Measurements from ENCODE around the gene GLP1R. TPM values are rescaled to one million over a fixed set of nuclear protein-coding genes. Genes with fewer than 3 reads are reported as not detected.

GLP1R gene
- total RNA-seq, 1 experiment from 2014 or later = not detected

DNA sequence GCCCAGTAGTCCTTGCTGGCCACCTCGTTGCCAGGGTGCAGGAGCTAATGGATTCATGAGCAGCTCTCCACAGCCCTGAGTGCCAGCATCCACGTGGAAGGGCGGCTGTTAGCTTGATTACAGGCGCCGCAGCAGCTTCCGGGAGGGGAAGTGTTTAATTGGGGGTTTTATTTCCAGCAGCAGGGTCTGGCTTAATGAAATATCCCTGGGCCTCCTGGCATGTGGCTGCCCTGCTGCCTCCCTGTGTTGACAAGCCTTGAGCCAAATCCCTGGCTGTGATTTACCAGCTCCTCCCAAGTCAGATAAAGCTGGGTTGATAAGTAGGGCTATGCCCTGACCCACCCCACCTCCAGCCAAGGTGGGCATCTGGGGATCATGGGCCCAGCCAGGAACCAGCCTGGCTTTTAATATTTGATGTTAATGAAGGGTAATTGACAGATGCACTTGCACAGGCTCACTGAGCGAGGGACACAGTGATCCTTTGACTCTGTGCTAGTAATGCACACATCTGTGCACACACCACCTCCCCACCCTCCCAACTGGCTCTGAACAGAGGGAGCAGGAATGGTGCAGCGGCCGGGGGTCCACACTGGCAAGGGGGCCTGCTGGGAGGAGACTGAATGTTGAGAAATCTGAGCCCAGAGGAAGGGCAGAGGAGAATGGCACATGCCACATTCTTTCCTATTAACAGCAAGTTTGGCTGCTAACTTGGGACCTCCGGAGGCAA, 13.6 kb downstream of the GLP1R start:
- H3K27me3 ChIP-seq (ENCODE audit: control insufficient read depth, insufficient read depth, low read length) = peaks cover 2% of the 10 kb centered on the region
- ATAC-seq = no peak
- no TSS peak for BruUV-seq (replicated peaks)

DNA sequence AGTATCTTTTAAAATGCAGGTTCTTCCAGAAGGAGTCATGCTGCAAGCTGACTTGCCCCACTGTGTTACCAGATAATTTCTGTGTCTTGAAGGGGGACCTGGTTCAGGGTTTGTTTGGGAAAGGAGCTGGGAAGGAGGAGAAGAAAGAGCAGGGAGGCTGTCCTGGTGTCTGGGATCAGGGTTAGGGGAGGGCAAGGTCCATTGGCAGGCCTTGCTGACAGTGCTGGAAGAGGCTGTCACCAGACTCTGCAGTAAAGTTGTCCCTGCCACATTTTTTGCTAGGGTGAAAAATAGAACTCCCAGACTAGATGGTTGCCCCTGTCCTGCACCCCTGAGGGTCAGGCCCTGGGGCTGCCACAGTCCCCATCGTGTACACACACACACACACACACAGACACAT, 14.9 kb downstream of the GLP1R start:
- no peak overlapping the region for H3K4me3 ChIP-seq (ENCODE audit: low read depth in 2 of 2, low read length in 2 of 2)
- H3K36me3 ChIP-seq (ENCODE audit: control insufficient read depth, insufficient read depth, low read length) = no peaks in the 10 kb centered on the region
- POLR2A ChIA-PET = no interaction called here
- no peaks in the 10 kb centered on the region for H3K9me3 ChIP-seq (ENCODE audit: control insufficient read depth, insufficient read depth, low read depth, low read length)
- intact Hi-C loops (cut with micrococcal nuclease; ENCODE audit: unreplicated experiment) (no loop called here), in situ Hi-C loops (cut with HindIII; ENCODE audit: low pct_unique_long_range_greater_than_20kb, low sequenced_read_pairs) (no loop called here)
- no peak overlapping the region for H3K27ac ChIP-seq (ENCODE audit: low read length)
- BruUV-seq (replicated peaks) = no TSS peak
- DNase-seq (ENCODE audit: low read depth, low spot score) (no peak), ATAC-seq (no peak)
- CTCF ChIA-PET = no interaction called here
- H3K27me3 ChIP-seq (ENCODE audit: control insufficient read depth, insufficient read depth, low read length) = peaks cover 2% of the 10 kb centered on the region
- TF ChIP-seq, protein P1, sequence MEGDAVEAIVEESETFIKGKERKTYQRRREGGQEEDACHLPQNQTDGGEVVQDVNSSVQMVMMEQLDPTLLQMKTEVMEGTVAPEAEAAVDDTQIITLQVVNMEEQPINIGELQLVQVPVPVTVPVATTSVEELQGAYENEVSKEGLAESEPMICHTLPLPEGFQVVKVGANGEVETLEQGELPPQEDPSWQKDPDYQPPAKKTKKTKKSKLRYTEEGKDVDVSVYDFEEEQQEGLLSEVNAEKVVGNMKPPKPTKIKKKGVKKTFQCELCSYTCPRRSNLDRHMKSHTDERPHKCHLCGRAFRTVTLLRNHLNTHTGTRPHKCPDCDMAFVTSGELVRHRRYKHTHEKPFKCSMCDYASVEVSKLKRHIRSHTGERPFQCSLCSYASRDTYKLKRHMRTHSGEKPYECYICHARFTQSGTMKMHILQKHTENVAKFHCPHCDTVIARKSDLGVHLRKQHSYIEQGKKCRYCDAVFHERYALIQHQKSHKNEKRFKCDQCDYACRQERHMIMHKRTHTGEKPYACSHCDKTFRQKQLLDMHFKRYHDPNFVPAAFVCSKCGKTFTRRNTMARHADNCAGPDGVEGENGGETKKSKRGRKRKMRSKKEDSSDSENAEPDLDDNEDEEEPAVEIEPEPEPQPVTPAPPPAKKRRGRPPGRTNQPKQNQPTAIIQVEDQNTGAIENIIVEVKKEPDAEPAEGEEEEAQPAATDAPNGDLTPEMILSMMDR (IDR thresholded peaks at IDR 0.05) = no peak
- TF ChIP-seq SIN3A (IDR thresholded peaks at IDR 0.05; ENCODE audit: borderline replicate concordance, insufficient read depth, low read depth, low read length) (no peak), TCF7L2 (IDR thresholded peaks at IDR 0.05; ENCODE audit: low read depth, low read length) (no peak), POLR2AphosphoS5 (IDR thresholded peaks at IDR 0.05; ENCODE audit: low read depth, low read length) (no peak)
- TF ChIP-seq, protein P2, sequence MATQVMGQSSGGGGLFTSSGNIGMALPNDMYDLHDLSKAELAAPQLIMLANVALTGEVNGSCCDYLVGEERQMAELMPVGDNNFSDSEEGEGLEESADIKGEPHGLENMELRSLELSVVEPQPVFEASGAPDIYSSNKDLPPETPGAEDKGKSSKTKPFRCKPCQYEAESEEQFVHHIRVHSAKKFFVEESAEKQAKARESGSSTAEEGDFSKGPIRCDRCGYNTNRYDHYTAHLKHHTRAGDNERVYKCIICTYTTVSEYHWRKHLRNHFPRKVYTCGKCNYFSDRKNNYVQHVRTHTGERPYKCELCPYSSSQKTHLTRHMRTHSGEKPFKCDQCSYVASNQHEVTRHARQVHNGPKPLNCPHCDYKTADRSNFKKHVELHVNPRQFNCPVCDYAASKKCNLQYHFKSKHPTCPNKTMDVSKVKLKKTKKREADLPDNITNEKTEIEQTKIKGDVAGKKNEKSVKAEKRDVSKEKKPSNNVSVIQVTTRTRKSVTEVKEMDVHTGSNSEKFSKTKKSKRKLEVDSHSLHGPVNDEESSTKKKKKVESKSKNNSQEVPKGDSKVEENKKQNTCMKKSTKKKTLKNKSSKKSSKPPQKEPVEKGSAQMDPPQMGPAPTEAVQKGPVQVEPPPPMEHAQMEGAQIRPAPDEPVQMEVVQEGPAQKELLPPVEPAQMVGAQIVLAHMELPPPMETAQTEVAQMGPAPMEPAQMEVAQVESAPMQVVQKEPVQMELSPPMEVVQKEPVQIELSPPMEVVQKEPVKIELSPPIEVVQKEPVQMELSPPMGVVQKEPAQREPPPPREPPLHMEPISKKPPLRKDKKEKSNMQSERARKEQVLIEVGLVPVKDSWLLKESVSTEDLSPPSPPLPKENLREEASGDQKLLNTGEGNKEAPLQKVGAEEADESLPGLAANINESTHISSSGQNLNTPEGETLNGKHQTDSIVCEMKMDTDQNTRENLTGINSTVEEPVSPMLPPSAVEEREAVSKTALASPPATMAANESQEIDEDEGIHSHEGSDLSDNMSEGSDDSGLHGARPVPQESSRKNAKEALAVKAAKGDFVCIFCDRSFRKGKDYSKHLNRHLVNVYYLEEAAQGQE (IDR thresholded peaks at IDR 0.05; ENCODE audit: insufficient read depth in 1 of 2, low read depth in 2 of 2, low read length in 1 of 2) = no peak
- H3K4me1 ChIP-seq (ENCODE audit: control insufficient read depth, insufficient read depth, low read length) = peaks cover 7% of the 10 kb centered on the region; the same call in 1 of the 2 replicates

More for the DNA sequence above, 13.6 kb downstream of the GLP1R start:
- CTCF ChIA-PET = no interaction called here
- no peaks in the 10 kb centered on the region for H3K36me3 ChIP-seq (ENCODE audit: control insufficient read depth, insufficient read depth, low read length)
- in situ Hi-C loops (cut with HindIII; ENCODE audit: low pct_unique_long_range_greater_than_20kb, low sequenced_read_pairs) = no loop called here
- intact Hi-C loops (cut with micrococcal nuclease; ENCODE audit: unreplicated experiment) = no loop called here
- H3K4me3 ChIP-seq (ENCODE audit: low read depth in 2 of 2, low read length in 2 of 2) = no peak overlapping the region
- POLR2A ChIA-PET = no interaction called here
- no peak overlapping the region for H3K27ac ChIP-seq (ENCODE audit: low read length)
- no peaks in the 10 kb centered on the region for H3K9me3 ChIP-seq (ENCODE audit: control insufficient read depth, insufficient read depth, low read depth, low read length)
- DNase-seq (ENCODE audit: low read depth, low spot score) = no peak
- H3K4me1 ChIP-seq (ENCODE audit: control insufficient read depth, insufficient read depth, low read length) = peaks cover 7% of the 10 kb centered on the region; the same call in 1 of the 2 replicates
- no peak for TF ChIP-seq POLR2AphosphoS5 (IDR thresholded peaks at IDR 0.05; ENCODE audit: low read depth, low read length)
- TF ChIP-seq, protein P2 (IDR thresholded peaks at IDR 0.05; ENCODE audit: insufficient read depth in 1 of 2, low read depth in 2 of 2, low read length in 1 of 2) = no peak
- no peak for TF ChIP-seq SIN3A (IDR thresholded peaks at IDR 0.05; ENCODE audit: borderline replicate concordance, insufficient read depth, low read depth, low read length)
- TF ChIP-seq TCF7L2 (IDR thresholded peaks at IDR 0.05; ENCODE audit: low read depth, low read length) = no peak
- TF ChIP-seq, protein P1 (IDR thresholded peaks at IDR 0.05) = no peak

All from Panc1 (cell line).